UCSD-AML1 (cell line): ENCODE data around the gene HSPA1B.

Experiments
- DNase-seq: peaks from one replicate; lab custom pipeline; 2025; ENCODE audit not compliant: unreplicated experiment; lab: John Stamatoyannopoulos, UW

The HSPA1B gene

GRCh38 chr6:31878222-31878621, 50.7 kb downstream of the HSPA1B start:
- no peak for DNase-seq

DNA sequence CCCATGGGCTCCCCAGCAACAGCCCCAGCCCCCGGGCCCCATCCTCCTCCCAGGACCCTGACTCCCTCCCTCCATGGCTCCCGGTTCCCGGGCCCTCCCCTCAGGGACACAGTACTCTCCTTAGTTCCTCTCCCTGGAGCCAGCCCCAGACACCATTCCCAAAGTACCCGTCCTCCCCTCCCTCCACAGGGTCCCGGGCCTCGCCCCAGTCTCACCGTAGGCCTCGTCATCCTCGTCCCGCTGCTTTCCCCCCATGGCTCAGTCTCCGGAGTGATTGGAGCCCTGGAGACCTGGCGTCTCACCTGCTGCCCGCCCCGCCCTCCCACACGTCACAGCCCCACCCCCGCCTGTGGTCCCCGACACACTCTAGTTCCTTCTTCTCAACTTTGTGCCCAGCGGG, 51.2 kb downstream of the HSPA1B start, which contains the start of gene SLC44A4:
Gene SLC44A4, minus strand, starts transcription at position 272 of the 400 bp plus-strand sequence. Its CDS starts 17 bp downstream, at position 255.
- no peak for DNase-seq

DNA sequence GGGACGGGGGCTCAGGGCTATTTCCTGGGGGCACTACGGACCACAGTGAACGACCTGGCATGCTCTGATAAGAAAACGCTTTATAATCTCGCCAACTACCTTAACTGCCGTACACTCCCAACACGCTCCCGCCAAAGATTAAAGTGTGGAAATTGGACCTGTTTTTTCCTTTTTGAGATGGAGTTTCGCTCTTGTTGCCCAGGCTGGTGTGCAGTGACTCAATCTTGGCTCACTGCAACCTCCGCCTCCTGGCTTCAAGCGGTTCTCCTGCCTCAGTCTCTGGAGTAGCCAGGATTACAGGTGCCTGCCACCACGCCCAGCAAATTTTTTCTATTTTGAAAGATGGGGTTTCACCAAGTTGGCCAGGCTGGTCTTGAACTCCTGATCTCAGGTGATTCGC, 51.6 kb downstream of the HSPA1B start:
- no peak for DNase-seq
